Activated CD8-positive, alpha-beta T cell treated with anti-CD3 and anti-CD28 coated beads for 36 hours (primary cell): ENCODE data around the gene PIGU. TPM values are rescaled to one million over a fixed set of nuclear protein-coding genes. Genes with fewer than 3 reads are reported as not detected.
A peak's percentile ranks its signal among the peaks of the same experiment; 100 is the strongest.
"Not testable (repeated sequence)": the region's sequence is repeated elsewhere in the genome, so short reads cannot be mapped to it uniquely, and the experiment has no call there.

Source experiments
- ATAC-seq: fragments of 200-7000 bp; cut with Tn5 transposase; one replicate; pipeline ENCODE4 v1.10.0; 2021; ENCODE audit warnings: mild to moderate bottlenecking, moderate library complexity
- CTCF ChIA-PET: fragments of 350-600 bp; sonication (Branson Sonifier 250); formaldehyde crosslinking; loops from one replicate; lab custom pipeline; 2021; ENCODE audit warnings: antibody characterized with exemption; lab: Charles Lee
- POLR2A ChIA-PET: fragments of 350-600 bp; sonication (Branson Sonifier 250); formaldehyde crosslinking; loops from one replicate; lab custom pipeline; 2021; ENCODE audit warnings: antibody characterized with exemption; lab: Charles Lee
- DNase-seq: peaks from one replicate; pipeline ENCODE4 v3.0.0-alpha.2; 2020
- H3K27ac Mint-ChIP-seq: one replicate; pipeline ENCODE4 v1.8.0; 2021; ENCODE audit warnings: mild to moderate bottlenecking, mixed read lengths
- H3K27me3 Mint-ChIP-seq: one replicate; pipeline ENCODE4 v1.8.0; 2021; ENCODE audit warnings: mixed read lengths
- H3K36me3 Mint-ChIP-seq: one replicate; pipeline ENCODE4 v1.8.0; 2021; ENCODE audit warnings: low read depth, mixed read lengths
- H3K4me1 Mint-ChIP-seq: one replicate; pipeline ENCODE4 v1.8.0; 2021; ENCODE audit warnings: low read depth, mixed read lengths
- H3K4me3 Mint-ChIP-seq: one replicate; pipeline ENCODE4 v1.8.0; 2021; ENCODE audit warnings: mild to moderate bottlenecking, moderate library complexity, mixed read lengths
- H3K9me3 Mint-ChIP-seq: one replicate; pipeline ENCODE4 v1.8.0; 2021; ENCODE audit warnings: mixed read lengths
- intact Hi-C: fragments of 100-400 bp; cut with micrococcal nuclease; formaldehyde crosslinking; loops from one replicate; pipeline ENCODE4 v1.10.0; 2022
- total RNA-seq, 2 experiments: library from RNA; stranded (reverse); gene quantifications; one replicate each; pipeline ENCODE4 v1.2.3, GENCODE V29; 2021
- TF ChIP-seq, protein P1 (sequence below): fragments of 200-600 bp; IDR thresholded peaks from one replicate; pipeline ENCODE4 v1.8.0; 2022; ENCODE audit warnings: antibody characterized with exemption, mild to moderate bottlenecking

PIGU gene
- total RNA-seq, 2 experiments from 2014 or later, result 19.4 to 20.9 TPM

DNA sequence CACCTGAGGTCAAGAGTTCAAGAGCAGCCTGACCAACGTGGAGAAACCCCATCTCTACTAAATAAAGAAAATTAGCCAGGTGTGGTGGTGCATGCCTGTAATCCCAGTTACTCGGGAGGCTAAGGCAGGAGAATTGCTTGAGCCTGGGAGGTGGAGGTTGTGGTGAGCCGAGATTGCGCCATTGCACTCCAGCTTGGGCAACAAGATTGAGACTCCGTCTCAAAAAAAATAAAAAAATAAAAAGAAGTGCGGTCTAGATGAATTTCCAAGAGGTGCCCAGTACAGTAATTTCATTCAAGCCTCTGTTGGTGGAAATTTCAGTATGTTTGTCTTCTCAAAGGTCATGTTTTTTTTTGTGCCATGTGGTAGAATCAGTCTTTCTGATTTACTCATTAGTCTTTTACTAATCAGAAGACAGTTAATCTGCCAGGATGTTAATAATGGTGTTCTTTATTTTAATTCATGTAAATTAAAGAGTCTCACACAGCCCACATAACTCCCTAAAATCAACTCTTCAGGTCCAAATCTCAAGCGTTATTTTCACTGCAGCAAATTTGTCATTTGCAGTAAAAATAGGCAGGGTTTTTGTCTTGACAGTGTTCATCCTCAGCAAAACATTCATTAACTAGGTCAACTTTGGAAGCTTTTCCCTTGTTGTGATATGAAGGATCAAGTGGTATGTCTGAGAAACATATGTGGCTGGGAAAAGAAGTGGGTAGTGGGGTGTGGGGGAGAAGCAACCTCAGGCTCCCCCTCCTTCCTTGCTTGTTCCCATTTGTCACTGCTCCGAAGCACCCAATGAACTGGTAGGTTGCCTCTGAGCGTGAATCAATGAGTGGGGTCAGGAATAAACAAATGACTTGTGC, 40.6 kb upstream of the PIGU start:
- CTCF ChIA-PET, result interaction anchor here (1.6 kb wide), 1 partner anchor 52 kb away, joined by 5 read pairs; no protein-coding TSS in a partner anchor
- ATAC-seq (no peak), DNase-seq (no peak)
- intact Hi-C loops, result no loop called here
- Mint-ChIP-seq H3K4me3 (no peak overlapping the region), H3K4me1 (peaks cover 27% of the 10 kb centered on the region), H3K27ac (no peak overlapping the region), H3K9me3 (no peaks in the 10 kb centered on the region), H3K27me3 (no peaks in the 10 kb centered on the region), H3K36me3 (peaks cover 13% of the 10 kb centered on the region)
- POLR2A ChIA-PET, result no interaction called here
- TF ChIP-seq, protein P1, sequence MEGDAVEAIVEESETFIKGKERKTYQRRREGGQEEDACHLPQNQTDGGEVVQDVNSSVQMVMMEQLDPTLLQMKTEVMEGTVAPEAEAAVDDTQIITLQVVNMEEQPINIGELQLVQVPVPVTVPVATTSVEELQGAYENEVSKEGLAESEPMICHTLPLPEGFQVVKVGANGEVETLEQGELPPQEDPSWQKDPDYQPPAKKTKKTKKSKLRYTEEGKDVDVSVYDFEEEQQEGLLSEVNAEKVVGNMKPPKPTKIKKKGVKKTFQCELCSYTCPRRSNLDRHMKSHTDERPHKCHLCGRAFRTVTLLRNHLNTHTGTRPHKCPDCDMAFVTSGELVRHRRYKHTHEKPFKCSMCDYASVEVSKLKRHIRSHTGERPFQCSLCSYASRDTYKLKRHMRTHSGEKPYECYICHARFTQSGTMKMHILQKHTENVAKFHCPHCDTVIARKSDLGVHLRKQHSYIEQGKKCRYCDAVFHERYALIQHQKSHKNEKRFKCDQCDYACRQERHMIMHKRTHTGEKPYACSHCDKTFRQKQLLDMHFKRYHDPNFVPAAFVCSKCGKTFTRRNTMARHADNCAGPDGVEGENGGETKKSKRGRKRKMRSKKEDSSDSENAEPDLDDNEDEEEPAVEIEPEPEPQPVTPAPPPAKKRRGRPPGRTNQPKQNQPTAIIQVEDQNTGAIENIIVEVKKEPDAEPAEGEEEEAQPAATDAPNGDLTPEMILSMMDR, result no peak

DNA sequence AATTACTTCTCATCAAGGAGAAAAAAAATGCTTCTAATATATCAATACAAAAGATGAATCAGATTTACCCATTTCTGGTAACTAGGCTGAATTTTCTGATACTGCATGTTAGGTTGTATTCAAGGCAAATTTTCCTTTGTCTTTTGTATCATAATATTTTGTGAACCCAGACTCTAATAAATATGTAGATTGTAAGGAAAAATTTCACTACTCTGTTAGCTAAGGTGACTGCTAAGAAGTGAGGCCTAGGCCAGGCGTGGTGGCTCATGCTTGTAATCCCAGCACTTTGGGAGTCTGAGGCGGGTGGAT, 40.0 kb upstream of the PIGU start:
- Mint-ChIP-seq H3K9me3 (no peaks in the 10 kb centered on the region), H3K4me3 (no peak overlapping the region), H3K27me3 (no peaks in the 10 kb centered on the region), H3K27ac (no peak overlapping the region), H3K4me1 (peaks cover 30% of the 10 kb centered on the region), H3K36me3 (peaks cover 15% of the 10 kb centered on the region)
- POLR2A ChIA-PET, result no interaction called here
- intact Hi-C loops, result no loop called here
- no peak for DNase-seq
- no peak for ATAC-seq
- CTCF ChIA-PET, result interaction anchor here (1.6 kb wide), 1 partner anchor 53 kb away, joined by 5 read pairs; no protein-coding TSS in a partner anchor
- TF ChIP-seq, protein P1, result no peak

DNA sequence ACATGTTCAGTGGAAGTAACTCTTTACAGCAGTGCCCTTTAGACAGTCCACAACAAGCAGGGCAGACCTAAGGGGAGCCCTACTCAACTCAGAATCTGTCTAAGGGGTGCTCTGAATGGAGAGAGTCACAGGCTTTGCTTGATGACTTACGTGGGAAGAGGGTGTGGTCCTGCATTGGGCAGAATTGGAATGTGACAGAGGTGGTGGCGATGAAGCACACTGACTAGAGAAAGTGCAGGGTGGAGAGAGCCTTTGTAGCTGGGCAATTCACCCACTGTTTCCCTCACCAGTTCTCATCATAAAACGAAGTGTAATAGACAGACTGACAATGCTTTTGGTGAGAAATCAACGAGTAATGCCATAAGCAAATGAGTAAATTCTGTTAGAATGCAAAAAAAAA, 38.5 kb upstream of the PIGU start:
- no peak overlapping the region for H3K27ac Mint-ChIP-seq
- no peak overlapping the region for H3K4me3 Mint-ChIP-seq
- POLR2A ChIA-PET, result no interaction called here
- H3K36me3 Mint-ChIP-seq, result peaks cover 19% of the 10 kb centered on the region
- H3K4me1 Mint-ChIP-seq, result peaks cover 32% of the 10 kb centered on the region
- intact Hi-C loops, result no loop called here
- no peaks in the 10 kb centered on the region for H3K27me3 Mint-ChIP-seq
- CTCF ChIA-PET, result no interaction called here
- ATAC-seq, result no peak
- no peaks in the 10 kb centered on the region for H3K9me3 Mint-ChIP-seq
- no peak for DNase-seq
- TF ChIP-seq, protein P1, result no peak

DNA sequence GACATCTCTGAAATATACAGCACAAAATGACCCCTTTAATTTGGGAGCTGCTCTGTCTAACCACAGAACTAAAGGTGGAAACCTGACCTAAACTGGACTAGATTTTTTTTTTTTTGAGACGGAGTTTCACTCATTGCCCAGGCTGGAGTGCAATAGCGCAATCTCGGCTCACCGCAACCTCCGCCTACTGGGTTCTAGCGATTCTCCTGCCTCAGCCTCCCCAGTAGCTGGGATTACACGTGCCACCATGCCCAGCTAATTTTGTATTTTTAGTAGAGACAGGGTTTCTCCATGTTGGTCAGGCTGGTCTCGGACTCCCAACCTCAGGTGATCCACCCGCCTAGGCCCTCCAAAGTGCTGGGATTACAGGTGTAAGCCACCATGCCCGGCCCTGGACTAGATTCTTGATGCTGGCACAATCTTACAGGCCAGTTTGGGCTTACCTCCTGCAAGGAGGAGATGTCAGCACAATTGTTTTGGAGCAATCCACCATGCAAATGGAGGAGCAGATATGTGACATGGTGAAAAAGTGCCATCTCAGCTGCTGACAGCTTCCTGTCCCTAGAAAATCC, 37.1 kb upstream of the PIGU start:
- ChIA-PET POLR2A (interaction anchor here (1.9 kb wide), 1 partner anchor 8 kb away, joined by 5 read pairs; no protein-coding TSS in a partner anchor), CTCF (interaction anchor here (1.3 to 6.8 kb wide), 3 partner anchors 12 to 401 kb away, joined by 3 to 56 read pairs (median 3); no protein-coding TSS in a partner anchor)
- H3K4me3 Mint-ChIP-seq, H3K27ac Mint-ChIP-seq, DNase-seq, ATAC-seq, intact Hi-C loops, H3K9me3 Mint-ChIP-seq, H3K27me3 Mint-ChIP-seq: not testable (repeated sequence)
- peaks cover 20% of the 10 kb centered on the region for H3K36me3 Mint-ChIP-seq
- H3K4me1 Mint-ChIP-seq, result peaks cover 26% of the 10 kb centered on the region

DNA sequence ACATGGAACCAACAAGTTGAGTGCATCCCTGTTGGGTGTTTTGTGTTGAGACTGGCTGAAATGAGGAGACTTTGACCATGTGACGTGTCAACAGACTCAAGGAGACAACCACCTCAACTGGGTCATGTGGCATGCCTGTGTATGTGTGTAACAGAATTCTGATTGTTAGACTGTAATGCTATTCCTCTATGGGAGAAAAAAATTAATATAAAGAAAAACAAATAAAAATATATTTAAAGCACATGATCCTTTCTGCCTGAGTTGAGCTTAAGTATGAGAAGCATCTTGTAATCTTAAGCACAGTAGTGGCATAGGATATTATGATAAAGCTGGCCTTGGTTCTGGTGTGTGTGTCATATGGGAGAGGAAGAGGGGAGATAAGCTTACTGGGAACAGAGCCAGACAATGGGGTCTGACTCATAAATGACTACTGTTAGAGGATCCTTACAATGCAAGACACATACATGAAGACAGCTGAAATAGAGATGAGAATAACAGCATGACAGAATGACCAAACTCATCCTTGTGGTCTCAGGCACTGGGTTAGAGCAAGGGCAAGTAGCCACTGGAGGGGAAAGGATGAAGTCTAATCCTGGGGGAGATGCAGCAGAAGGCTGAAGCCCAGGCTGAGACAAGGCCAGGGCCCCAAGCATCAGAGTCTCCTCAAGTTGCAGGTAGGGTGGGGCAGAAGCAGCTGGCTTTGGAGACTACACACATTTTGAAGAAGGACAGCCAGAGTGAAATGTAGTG, 36.5 kb upstream of the PIGU start:
- ATAC-seq, result no peak
- CTCF ChIA-PET, result interaction anchor here (1.3 to 6.8 kb wide), 3 partner anchors 12 to 401 kb away, joined by 3 to 56 read pairs (median 3); no protein-coding TSS in a partner anchor
- DNase-seq, result peak; percentile 31

More for the DNA sequence above, 36.5 kb upstream of the PIGU start:
- Mint-ChIP-seq H3K9me3 (no peaks in the 10 kb centered on the region), H3K27ac (peak overlapping the region; percentile 40), H3K36me3 (peaks cover 20% of the 10 kb centered on the region), H3K4me1 (peaks cover 30% of the 10 kb centered on the region), H3K4me3 (no peak overlapping the region), H3K27me3 (no peaks in the 10 kb centered on the region)
- POLR2A ChIA-PET, result interaction anchor here (0.6 to 1.9 kb wide), 2 partner anchors 8 to 36 kb away, joined by 4 to 5 read pairs; no protein-coding TSS in a partner anchor
- intact Hi-C loops, result no loop called here
- TF ChIP-seq, protein P1, result no peak
